ENCODE measurements around the gene PEX14. TPM values are rescaled to one million over a fixed set of nuclear protein-coding genes. Genes with fewer than 3 reads are reported as not detected.

Gene PEX14
- total RNA-seq, 1 donor from 2014 or later, result 17.7 TPM

- intact Hi-C loops (cut with DNase I), result no loop called here
- DNase-seq (ENCODE audit: low spot score), result no peak
Measured at GRCh38 chr1:10601342-10602070, 126.8 kb downstream of the PEX14 start.

DNA sequence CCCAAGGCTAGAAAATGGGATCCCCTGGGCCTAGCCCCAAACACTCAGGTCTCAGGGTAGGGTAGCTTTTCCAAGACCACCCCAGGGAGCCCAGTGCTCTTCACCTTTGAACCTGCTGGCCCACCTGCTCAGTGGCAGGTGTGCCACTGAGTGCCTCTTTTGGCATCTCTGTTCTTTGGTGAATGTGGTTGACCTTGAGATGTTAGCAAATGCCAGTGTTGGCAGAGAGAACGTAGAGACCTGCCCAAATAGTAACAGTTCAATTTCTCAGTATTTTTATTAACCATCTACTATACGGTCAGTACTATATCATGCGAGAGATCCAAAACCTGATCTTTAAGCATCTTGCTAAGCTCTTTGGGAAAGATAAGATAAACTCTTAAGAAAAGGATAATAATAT is 128.2 kb downstream of the PEX14 start:
- intact Hi-C loops (cut with DNase I), result no loop called here
- DNase-seq (ENCODE audit: low spot score), result no peak

DNA sequence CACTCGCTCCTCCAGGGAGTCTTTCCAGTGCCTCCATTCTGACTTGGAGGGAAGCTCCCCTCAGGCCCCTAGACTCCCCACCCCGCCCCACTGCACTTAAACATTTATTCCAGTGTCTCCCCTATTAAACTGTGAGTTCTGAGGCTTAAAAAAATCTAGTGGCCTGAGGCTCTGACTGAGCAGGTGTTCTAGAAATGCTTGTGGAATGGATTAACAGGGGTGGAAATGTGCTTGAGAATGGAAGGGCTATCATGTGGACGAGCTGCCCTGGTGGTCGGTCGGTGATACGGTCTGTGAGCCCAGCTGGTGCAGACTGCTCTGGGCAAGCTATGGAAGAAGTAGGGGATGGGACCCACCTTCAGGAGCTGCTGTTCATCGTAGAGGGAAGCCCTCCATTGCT is 130.2 kb downstream of the PEX14 start:
- intact Hi-C loops (cut with DNase I), result no loop called here
- no peak for DNase-seq (ENCODE audit: low spot score)

- DNase-seq (ENCODE audit: low spot score), result no peak
- intact Hi-C loops (cut with DNase I), result no loop called here
Measured at GRCh38 chr1:10606064-10606463, 131.3 kb downstream of the PEX14 start.

DNA sequence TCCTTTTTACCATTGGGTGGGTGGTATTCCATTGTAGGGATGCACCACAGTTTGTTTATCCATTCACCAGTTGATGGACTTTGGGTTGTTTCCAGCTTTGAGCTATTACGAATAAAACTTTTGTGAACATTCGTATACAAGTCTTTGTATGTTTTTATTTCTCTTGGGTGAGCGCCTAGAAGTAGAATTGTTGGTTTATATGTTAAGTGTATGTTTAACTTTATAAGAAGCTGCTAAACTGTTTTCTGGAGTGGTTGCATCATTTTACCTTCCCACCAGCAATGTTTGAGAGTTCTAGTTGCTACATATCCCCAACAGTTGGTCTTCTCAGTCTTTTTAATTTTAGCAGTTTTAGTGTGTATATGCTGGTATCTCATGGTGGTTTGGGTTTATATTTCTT is 132.5 kb downstream of the PEX14 start:
- no peak for DNase-seq (ENCODE audit: low spot score)
- intact Hi-C loops (cut with DNase I), result no loop called here

DNA sequence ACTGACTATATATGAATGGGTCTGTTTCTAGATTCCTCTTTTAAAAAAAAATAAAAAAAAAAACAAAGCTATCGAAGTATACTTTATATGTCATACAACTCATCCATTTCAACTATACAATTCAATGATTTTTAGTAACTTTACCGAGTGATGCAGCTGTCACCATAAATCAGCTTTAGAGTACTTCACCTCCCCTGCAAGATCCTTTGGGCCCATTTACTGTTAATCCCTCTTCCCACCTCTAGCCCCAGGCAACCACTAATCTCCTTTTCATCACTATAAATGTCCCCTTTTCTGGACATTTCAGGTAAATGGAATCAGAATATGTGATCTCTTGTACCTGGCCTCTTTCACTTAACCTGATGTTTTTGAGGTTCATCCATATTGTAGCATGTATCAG is 133.9 kb downstream of the PEX14 start:
- no peak for DNase-seq (ENCODE audit: low spot score)
- intact Hi-C loops (cut with DNase I), result no loop called here

DNA sequence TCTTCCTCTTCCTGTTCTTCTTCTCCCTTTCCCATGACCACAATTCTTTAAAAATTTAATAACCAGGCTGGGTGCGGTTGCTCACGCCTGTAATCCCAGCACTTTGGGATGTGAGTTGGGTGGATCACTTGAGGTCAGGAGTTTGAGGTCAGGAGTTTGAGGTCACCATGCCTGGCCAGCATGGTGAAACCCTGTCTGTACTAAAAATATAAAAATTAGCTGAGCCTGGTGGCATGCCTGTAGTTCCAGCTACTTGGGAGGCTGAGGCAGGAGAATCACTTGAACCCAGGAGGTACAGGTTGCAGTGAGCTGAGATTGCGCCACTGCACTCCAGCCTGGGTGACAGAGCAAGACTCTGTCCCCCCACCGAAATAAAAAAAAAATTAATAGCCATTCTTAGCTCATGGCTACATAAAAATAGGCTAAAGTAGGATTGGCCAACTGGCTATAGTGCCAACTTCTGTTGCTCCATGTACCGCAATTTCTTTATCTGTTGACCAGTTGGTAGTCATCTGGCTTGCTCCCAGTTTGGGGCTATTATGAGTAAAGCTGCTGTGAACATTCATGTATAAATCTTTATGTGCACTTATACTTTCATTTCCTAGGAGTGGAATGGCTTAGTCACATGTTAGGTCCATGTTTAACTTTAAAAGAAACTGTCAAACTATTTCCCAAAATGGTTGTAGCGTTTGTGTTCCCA is 136.3 kb downstream of the PEX14 start:
- no peak for DNase-seq (ENCODE audit: low spot score)
- intact Hi-C loops (cut with DNase I), result no loop called here

DNA sequence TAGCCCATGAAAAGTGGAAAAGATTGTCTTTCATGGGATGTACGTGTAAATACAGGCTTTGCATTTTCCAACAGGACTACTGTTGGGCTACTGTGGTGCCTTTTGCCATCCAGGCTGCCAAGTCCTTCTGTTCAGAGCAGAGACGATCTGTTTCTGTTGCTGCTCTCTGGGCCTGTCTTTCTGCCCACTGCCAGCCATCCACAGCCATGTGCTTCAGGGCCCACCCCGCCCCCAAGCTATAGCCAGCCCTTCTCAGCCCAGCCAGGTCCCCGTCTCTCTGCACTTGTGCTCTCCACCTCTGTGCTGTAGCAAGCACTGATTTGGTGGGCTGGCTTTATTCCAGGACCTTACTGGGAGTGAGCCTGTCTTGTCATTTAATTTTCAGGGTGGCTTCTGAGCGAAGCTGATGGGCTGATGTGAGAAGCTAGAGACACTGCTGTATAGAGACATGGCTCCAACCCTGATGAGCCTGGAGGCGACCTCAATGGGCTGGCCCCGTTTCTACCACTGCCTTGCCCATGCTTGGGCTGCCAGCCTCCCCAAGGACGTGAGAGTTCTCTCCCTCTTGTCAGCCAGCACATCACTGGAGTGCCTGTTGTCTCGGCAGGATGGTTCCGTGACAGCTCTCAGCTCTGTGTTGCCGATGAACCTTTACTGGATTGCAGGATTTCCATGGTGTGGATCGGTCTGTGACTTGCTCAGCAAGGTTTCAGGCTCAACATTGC is 137.8 kb downstream of the PEX14 start:
- no peak for DNase-seq (ENCODE audit: low spot score)
- intact Hi-C loops (cut with DNase I), result no loop called here

GRCh38 chr1:10613340-10613739 is 138.6 kb downstream of the PEX14 start:
- intact Hi-C loops (cut with DNase I), result no loop called here
- DNase-seq (ENCODE audit: low spot score), result no peak

DNA sequence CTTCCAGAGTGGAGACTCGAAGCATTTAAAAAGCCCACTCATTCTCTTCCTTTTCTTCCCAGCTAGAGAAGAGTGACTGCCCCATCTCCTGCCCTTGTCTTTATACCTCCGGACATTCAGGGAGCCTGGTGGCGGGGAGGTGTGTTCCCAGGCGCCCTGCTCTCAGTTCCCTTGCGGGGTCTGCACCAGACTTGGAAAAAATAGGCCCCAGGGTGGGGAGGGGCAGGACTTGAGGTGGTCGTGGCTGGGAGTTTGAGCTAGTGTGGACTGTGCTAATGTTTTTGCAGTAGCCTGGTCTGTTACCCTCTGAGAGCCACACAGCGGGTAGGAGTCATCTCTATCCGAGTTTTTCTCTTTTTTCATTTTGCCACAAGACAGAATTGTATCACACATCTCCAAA is 139.1 kb downstream of the PEX14 start:
- intact Hi-C loops (cut with DNase I), result no loop called here
- DNase-seq (ENCODE audit: low spot score), result no peak

DNA sequence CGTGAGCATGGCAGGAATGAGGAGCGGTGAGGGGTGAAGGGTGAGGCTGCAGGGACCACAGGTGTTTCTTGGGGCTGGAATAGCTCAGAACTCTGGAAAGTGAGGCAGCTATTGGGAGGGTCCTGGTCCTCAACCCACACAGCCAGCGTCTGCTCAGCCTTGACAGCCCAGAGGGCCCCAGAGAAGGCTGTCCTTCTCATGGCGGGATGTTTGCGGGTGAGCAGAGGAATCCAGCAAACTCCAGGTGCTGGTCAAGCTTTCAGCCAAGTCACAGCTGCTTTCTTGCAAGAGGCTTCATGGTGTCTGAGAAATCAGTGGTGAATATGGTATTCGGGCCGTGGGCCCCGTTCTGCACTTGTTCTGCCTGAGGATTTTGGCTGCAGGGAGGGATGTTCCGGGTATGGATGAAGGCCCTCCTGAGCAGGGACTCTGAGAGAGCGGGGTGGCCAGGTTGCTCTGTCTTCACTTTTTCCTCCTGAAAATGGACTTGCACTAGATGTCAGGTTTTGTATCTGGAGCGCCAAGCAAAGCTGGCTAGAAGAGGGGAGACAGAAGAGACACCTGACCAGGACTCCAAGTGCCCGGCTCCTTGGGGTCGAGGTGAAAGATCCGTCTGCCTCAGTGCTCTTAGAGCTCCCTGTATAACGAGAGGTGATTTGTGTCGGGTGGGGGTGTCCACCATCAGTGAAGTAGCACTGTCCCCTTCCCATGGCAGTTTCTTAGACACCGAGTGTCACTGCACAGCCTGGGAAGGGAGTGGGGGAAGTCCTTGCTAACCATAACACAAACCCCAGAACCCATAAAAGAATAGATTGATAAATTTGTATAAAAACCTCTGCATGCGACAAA is 139.9 kb downstream of the PEX14 start:
- intact Hi-C loops (cut with DNase I), result no loop called here
- no peak for DNase-seq (ENCODE audit: low spot score)

- intact Hi-C loops (cut with DNase I), result no loop called here
- DNase-seq (ENCODE audit: low spot score), result no peak
Measured at GRCh38 chr1:10615332-10615731, 140.6 kb downstream of the PEX14 start.

DNA sequence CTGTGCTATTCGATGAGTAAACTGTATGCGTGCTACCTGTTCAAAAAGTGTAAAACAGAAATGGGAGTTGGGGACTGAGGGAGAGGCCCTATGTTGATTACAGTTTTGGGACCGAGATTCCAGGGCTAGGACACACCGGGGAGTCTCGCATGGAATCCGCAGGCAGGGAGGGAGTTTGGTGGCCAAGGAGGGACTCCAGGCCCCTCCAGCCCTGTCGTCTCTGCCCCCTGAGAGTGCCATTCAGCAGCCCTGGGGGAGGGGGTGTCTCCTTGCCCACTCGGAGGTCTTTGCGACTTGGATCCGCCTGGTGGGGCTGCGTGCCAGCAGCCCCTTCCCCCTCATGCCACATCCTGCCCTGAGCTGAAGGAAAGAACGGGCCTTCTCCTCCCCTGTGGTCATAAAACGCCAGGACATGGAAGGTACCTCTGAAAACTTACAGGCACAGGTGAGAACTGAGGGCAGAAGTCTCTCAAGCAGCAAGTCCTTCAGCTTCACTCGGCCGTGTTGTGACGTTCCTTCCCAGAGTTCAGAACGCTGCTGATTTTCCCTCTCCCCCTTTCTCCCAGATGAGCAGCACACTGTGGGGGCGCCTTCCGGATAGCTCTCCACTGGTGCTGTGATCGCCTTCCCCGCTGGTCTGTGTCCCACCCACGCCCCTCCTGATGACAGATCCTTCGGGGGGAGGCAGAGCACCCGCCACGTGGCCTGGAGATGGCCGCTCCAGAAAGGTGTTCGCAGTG is 141.4 kb downstream of the PEX14 start:
- intact Hi-C loops (cut with DNase I), result no loop called here
- DNase-seq (ENCODE audit: low spot score), result peak; percentile 56

- no peak for DNase-seq (ENCODE audit: low spot score)
- intact Hi-C loops (cut with DNase I), result no loop called here
Measured at GRCh38 chr1:10616696-10617095, 141.9 kb downstream of the PEX14 start.

DNA sequence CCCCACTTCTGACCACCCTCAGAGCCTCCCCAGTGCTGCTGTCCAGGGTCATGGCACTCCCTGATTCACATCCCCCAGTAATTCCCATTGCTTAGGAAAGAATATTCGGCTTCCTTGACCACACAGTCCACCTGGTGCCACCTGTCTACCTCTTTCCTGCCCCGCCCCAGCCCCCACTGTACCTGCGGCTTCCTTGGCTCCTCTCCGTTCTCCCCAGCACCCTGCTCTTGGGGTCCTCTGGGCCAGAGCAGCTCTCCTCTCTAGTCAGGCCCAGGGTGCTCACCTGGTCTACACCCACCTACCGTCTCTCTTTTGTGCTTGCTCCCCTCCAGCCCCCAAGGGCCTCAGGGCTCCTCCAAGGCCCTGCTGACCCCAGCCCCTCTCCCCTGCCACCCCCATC is 142.6 kb downstream of the PEX14 start:
- DNase-seq (ENCODE audit: low spot score), result peak; percentile 14
- intact Hi-C loops (cut with DNase I), result no loop called here

DNA sequence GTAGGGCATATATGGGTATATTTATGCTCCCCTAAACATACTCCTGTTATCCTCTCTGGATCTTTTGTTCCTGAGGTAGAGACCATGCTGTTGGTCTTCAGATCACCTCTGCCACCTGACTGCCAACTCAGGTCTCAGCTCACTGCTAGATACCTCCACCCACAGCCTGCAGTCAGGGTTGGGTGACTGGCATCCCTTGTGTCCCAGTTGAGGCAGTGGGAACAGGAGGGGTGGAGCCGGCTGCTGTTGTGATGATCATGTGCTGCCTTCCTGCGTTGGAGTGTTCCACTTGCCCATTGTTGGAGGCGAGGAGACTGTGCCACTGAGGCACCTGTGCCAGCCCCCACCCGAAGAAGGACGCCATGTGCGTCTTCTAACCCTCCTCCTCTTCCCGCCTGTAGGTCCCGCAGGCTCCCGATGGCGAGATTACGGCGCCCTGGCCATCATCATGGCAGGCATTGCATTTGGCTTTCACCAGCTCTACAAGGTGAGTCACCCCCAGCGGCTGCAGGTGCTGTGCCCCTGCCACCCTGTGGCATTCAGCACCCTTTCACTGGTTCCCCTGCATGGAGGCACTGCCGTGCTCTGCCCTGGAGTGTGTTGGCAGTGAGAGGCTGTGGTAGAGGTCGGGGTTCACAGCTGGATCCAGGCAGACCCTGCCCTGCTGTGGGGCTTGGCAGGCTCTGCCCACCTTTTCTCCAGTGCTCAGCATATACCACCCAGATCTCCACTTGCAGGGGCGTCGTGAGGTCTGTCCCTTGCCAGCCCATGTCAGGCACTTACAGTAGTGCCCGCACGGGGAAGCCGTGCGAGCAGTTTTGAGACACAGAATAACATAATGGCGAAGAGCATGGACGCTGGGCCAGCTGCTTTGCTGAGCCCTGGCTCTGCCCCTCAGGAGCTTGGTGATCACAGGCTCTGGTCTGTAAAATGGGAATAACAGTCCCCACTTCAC is 143.5 kb downstream of the PEX14 start:
- intact Hi-C loops (cut with DNase I), result no loop called here
- peak; percentile 60 for DNase-seq (ENCODE audit: low spot score)

GRCh38 chr1:10620776-10621175 is 146.0 kb downstream of the PEX14 start:
- DNase-seq (ENCODE audit: low spot score), result no peak
- intact Hi-C loops (cut with DNase I), result no loop called here

DNA sequence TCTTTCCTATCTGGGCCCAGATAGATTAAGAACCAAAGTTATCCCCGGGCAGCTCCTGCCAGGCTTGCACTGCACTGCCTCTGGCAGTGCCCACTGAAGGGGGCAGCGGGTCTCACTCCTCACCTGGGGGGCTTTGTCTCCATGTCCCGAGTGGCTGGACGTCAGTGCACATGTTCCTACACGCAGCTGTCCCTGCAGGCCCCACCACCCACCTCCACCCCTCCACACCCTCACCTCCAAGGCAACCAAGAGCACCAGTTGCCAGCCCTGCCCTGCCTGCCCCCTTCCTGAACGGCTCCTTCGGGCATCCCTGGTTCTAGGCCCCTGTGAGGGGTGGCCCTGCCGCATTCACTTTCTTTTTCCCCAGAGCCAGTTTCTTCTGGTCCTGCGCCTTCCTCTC is 147.2 kb downstream of the PEX14 start:
- intact Hi-C loops (cut with DNase I), result no loop called here
- DNase-seq (ENCODE audit: low spot score), result peak; percentile 27

All from cardiac septum (tissue), 1 donor.